Esophagus squamous epithelium (tissue), 4 donors: ENCODE measurements around the gene RRP9.

Experiments
- CTCF ChIP-seq, 6 experiments: fragments of 450-650 bp in 4 of 6; fragments of 200-600 bp in 2 of 6; sonication (generic) in 2 of 6; IDR thresholded peaks; one replicate each; pipeline ENCODE4 v1.5.1; 2016 to 2019; ENCODE audit warnings: antibody characterized with exemption in 6 of 6, mild to moderate bottlenecking in 4 of 6, moderate library complexity in 4 of 6
- POLR2A ChIP-seq, 4 donors: fragments of 450-650 bp; IDR thresholded peaks; one replicate each; pipeline ENCODE4 v1.6.1; 2017; ENCODE audit warnings: antibody characterized with exemption in 4 of 4, mild to moderate bottlenecking in 4 of 4, moderate library complexity in 3 of 4

GRCh38 chr3:51961011-51961410, 19.3 kb upstream of the RRP9 start:
- TF ChIP-seq CTCF (IDR thresholded peaks at IDR 0.05): no peak
- no peak for TF ChIP-seq POLR2A (IDR thresholded peaks at IDR 0.05)
